Stimulated activated CD4-positive, alpha-beta T cell treated with anti-CD3 and anti-CD28 coated beads, Interleukin-4, amount 100 ng/mL, for 1 hour (primary cell): ENCODE data around the gene COMMD1.
"Not testable (repeated sequence)": the region's sequence is repeated elsewhere in the genome, so short reads cannot be mapped to it uniquely, and the experiment has no call there.

ENCODE experiments used
- DNase-seq: peaks from one replicate; pipeline ENCODE4 v3.0.0-alpha.2; 2020

The COMMD1 gene

GRCh38 chr2:62145478-62146100 lies 240.1 kb downstream of the COMMD1 start:
- DNase-seq: no peak

GRCh38 chr2:62146790-62147189 lies 241.3 kb downstream of the COMMD1 start:
- DNase-seq: peak; percentile 5

- DNase-seq: no peak
These were observed 242.3 kb downstream of the COMMD1 start for GRCh38 chr2:62147610-62148301.

GRCh38 chr2:62149708-62150107 lies 244.2 kb downstream of the COMMD1 start:
- DNase-seq: no peak

GRCh38 chr2:62150597-62151305 lies 245.3 kb downstream of the COMMD1 start:
- DNase-seq: no peak

- DNase-seq: no peak
These were observed 245.8 kb downstream of the COMMD1 start for GRCh38 chr2:62151306-62151638.

GRCh38 chr2:62152000-62152399 lies 246.5 kb downstream of the COMMD1 start:
- DNase-seq: no peak

GRCh38 chr2:62156861-62157496 lies 251.5 kb downstream of the COMMD1 start:
- no peak for DNase-seq

GRCh38 chr2:62158444-62159121 lies 253.1 kb downstream of the COMMD1 start:
- DNase-seq: no peak

- DNase-seq: not testable (repeated sequence)
These were observed 255.2 kb downstream of the COMMD1 start for GRCh38 chr2:62160691-62161090.

GRCh38 chr2:62163106-62163831 lies 257.8 kb downstream of the COMMD1 start:
- DNase-seq: no peak

- DNase-seq: no peak
These were observed 258.4 kb downstream of the COMMD1 start for GRCh38 chr2:62163834-62164233.

- DNase-seq: no peak
These were observed 270.3 kb downstream of the COMMD1 start for GRCh38 chr2:62175728-62176127.

GRCh38 chr2:62176801-62177200 lies 271.3 kb downstream of the COMMD1 start:
- DNase-seq: no peak

- no peak for DNase-seq
These were observed 272.0 kb downstream of the COMMD1 start for GRCh38 chr2:62177392-62178049.

- DNase-seq: no peak
These were observed 273.3 kb downstream of the COMMD1 start for GRCh38 chr2:62178741-62179271.

GRCh38 chr2:62180975-62181374 lies 275.5 kb downstream of the COMMD1 start:
- DNase-seq: no peak

- DNase-seq: no peak
These were observed 276.4 kb downstream of the COMMD1 start for GRCh38 chr2:62181843-62182242.

GRCh38 chr2:62184512-62185230 lies 279.2 kb downstream of the COMMD1 start:
- no peak for DNase-seq
